AG09309 (cell line): ENCODE measurements around the gene PPP4R1.

ENCODE experiments used
- DNase-seq: peaks from one replicate; pipeline ENCODE4 v3.0.0-alpha.2; 2010; ENCODE audit warnings: low read depth
- H3K4me3 ChIP-seq: 2 replicates; pipeline ENCODE4 v1.5.1; 2011; ENCODE audit warnings: mild to moderate bottlenecking, low read depth, low read length, moderate library complexity; ENCODE audit not compliant: control insufficient read depth
- CTCF ChIP-seq: IDR thresholded peaks from 2 replicates; pipeline ENCODE4 v1.5.1; 2011; ENCODE audit warnings: mild to moderate bottlenecking, low read depth, low read length, inconsistent platforms; ENCODE audit not compliant: insufficient read depth, control insufficient read depth; ENCODE audit errors: missing control alignments

Gene PPP4R1

GRCh38 chr18:9522952-9523351 lies 91.4 kb downstream of the PPP4R1 start:
- no peak overlapping the region for H3K4me3 ChIP-seq
- TF ChIP-seq CTCF, result no peak
- DNase-seq, result no peak

GRCh38 chr18:9521770-9522169 lies 92.6 kb downstream of the PPP4R1 start:
- H3K4me3 ChIP-seq, result no peak overlapping the region
- no peak for DNase-seq
- TF ChIP-seq CTCF, result no peak

- DNase-seq, result no peak
- no peak overlapping the region for H3K4me3 ChIP-seq
- no peak for TF ChIP-seq CTCF
These were observed 93.7 kb downstream of the PPP4R1 start for GRCh38 chr18:9520666-9521065.

GRCh38 chr18:9519399-9519798 lies 95.0 kb downstream of the PPP4R1 start:
- TF ChIP-seq CTCF, result no peak
- no peak for DNase-seq
- H3K4me3 ChIP-seq, result no peak overlapping the region

- no peak for TF ChIP-seq CTCF
- DNase-seq, result no peak
- H3K4me3 ChIP-seq, result no peak overlapping the region
These were observed 96.5 kb downstream of the PPP4R1 start for GRCh38 chr18:9517869-9518268.

- no peak overlapping the region for H3K4me3 ChIP-seq
- peak; percentile 77 for TF ChIP-seq CTCF
- no peak for DNase-seq
These were observed 97.8 kb downstream of the PPP4R1 start for GRCh38 chr18:9516437-9517064.
